ENCODE measurements around the gene DDX56. TPM values are rescaled to one million over a fixed set of nuclear protein-coding genes. Genes with fewer than 3 reads are reported as not detected.

The DDX56 gene
- polyA plus RNA-seq, 1 of the 3 experiments (the other 2 are of a cell fraction), result 97.1 TPM

DNA sequence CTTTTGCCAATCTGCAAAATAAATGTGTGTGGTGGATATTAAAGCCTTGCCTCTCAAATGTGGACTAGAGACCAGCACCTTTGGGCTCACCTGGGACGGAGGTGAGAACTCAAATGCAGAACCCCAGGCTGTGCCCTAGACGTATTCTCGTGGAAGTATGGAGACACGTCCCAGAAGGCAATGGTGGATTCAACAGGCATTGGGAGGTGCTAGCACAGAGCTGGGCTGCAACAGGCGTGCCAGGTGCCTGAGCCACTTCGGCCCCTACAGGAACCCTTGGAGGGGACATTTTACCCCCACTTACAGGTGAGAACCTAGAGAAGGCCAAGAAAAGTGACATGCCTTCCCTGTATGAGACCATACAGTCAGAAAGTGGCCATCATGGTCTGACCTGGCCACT is 12.2 kb downstream of the DDX56 start:
- Histone ChIP-seq H3K79me2 (ENCODE audit: insufficient read depth) (no peaks in the 10 kb centered on the region), H2AFZ (ENCODE audit: low read depth) (no peak overlapping the region), H3K4me1 (ENCODE audit: control insufficient read depth in 1 of 2, insufficient read depth in 2 of 2, low read depth in 1 of 2, low read length in 1 of 2) (peaks cover 4 to 5% of the 10 kb centered on the region in 2 experiments; a peak in 2 of 4 replicates), H3K9me2 (no peaks in the 10 kb centered on the region), H3K4me2 (no peak overlapping the region), H3K9ac (no peak overlapping the region), H3K9me3 (no peaks in the 10 kb centered on the region), H3K27me3 (ENCODE audit: insufficient read depth) (no peaks in the 10 kb centered on the region), H4K20me1 (ENCODE audit: insufficient read depth) (peaks cover 10% of the 10 kb centered on the region; the same call in 1 of the 2 replicates), H3K36me3 (replicated peaks in 1 of 2; ENCODE audit: control insufficient read depth in 1 of 2, insufficient read depth in 2 of 2, low read length in 1 of 2) (peaks cover 12 to 24% of the 10 kb centered on the region in 2 experiments), H3F3A (replicated peaks; ENCODE audit: insufficient read depth) (peaks cover 5% of the 10 kb centered on the region), H3K4me3 (ENCODE audit: low read depth in 2 of 2, low read length in 1 of 2) (no peak overlapping the region), H3K27ac (ENCODE audit: low read depth in 2 of 2, low read length in 1 of 2) (no peak overlapping the region)
- WGBS (ENCODE audit: low lambda C conversion rate), result 61% methylated on average over 4 of the region's 6 CpGs
- TF ChIP-seq, protein P1, sequence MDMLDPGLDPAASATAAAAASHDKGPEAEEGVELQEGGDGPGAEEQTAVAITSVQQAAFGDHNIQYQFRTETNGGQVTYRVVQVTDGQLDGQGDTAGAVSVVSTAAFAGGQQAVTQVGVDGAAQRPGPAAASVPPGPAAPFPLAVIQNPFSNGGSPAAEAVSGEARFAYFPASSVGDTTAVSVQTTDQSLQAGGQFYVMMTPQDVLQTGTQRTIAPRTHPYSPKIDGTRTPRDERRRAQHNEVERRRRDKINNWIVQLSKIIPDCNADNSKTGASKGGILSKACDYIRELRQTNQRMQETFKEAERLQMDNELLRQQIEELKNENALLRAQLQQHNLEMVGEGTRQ (IDR thresholded peaks at IDR 0.05; ENCODE audit: borderline replicate concordance, low read depth, low read length), result no peak
- TF ChIP-seq, protein P2, sequence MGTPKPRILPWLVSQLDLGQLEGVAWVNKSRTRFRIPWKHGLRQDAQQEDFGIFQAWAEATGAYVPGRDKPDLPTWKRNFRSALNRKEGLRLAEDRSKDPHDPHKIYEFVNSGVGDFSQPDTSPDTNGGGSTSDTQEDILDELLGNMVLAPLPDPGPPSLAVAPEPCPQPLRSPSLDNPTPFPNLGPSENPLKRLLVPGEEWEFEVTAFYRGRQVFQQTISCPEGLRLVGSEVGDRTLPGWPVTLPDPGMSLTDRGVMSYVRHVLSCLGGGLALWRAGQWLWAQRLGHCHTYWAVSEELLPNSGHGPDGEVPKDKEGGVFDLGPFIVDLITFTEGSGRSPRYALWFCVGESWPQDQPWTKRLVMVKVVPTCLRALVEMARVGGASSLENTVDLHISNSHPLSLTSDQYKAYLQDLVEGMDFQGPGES (IDR thresholded peaks at IDR 0.05; ENCODE audit: low read depth, low read length), result no peak
- TF ChIP-seq NFIC (IDR thresholded peaks at IDR 0.05; ENCODE audit: borderline replicate concordance) (no peak), TAF1 (IDR thresholded peaks at IDR 0.05; ENCODE audit: borderline replicate concordance, low read depth, low read length) (no peak), ELF1 (IDR thresholded peaks at IDR 0.05) (no peak), FOXJ3 (CRISPR knock-in tag; IDR thresholded peaks at IDR 0.05) (no peak), TEAD4 (IDR thresholded peaks at IDR 0.05; ENCODE audit: borderline replicate concordance, insufficient read depth) (no peak), NRF1 (IDR thresholded peaks at IDR 0.05; ENCODE audit: low read depth, low read length) (no peak), YY1 (IDR thresholded peaks at IDR 0.05; ENCODE audit: low read depth) (no peak), SIN3A (IDR thresholded peaks at IDR 0.05; ENCODE audit: borderline replicate concordance, low read depth, low read length) (no peak), MEF2A (IDR thresholded peaks at IDR 0.05; ENCODE audit: borderline replicate concordance, low read depth) (no peak), SMC3 (IDR thresholded peaks at IDR 0.05; ENCODE audit: low read depth, low read length) (no peak), CHD2 (IDR thresholded peaks at IDR 0.05; ENCODE audit: low read length, partially characterized antibody) (no peak)
- TF ChIP-seq, protein P3, sequence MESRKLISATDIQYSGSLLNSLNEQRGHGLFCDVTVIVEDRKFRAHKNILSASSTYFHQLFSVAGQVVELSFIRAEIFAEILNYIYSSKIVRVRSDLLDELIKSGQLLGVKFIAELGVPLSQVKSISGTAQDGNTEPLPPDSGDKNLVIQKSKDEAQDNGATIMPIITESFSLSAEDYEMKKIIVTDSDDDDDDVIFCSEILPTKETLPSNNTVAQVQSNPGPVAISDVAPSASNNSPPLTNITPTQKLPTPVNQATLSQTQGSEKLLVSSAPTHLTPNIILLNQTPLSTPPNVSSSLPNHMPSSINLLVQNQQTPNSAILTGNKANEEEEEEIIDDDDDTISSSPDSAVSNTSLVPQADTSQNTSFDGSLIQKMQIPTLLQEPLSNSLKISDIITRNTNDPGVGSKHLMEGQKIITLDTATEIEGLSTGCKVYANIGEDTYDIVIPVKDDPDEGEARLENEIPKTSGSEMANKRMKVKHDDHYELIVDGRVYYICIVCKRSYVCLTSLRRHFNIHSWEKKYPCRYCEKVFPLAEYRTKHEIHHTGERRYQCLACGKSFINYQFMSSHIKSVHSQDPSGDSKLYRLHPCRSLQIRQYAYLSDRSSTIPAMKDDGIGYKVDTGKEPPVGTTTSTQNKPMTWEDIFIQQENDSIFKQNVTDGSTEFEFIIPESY (IDR thresholded peaks at IDR 0.05; ENCODE audit: borderline replicate concordance, low read depth), result no peak
- no peak for DNase-seq
- CTCF ChIA-PET, result interaction anchor here (1.0 to 1.2 kb wide), 2 partner anchors 9 to 365 kb away, joined by 3 read pairs; no protein-coding TSS in a partner anchor
- POLR2A ChIA-PET, result interaction anchor here (2.1 kb wide), 1 partner anchor 71 kb away, joined by 7 read pairs; the partner anchor contains the start of gene NUDCD3
